Coronary artery (tissue), 2 donors: Measurements from ENCODE around the gene HMOX2.

Experiments used
- DNase-seq: peaks from one replicate; pipeline ENCODE4 v3.0.0-alpha.2; 2017; ENCODE audit warnings: low spot score
- H3K27ac ChIP-seq, 2 donors: fragments of 200-600 bp; sonication (generic); one replicate each; pipeline ENCODE4 v1.5.1; 2016 to 2019
- H3K4me3 ChIP-seq: fragments of 200-600 bp; sonication (generic); 2 replicates; pipeline ENCODE4 v1.5.1; 2016; ENCODE audit warnings: mild to moderate bottlenecking, moderate library complexity
- CTCF ChIP-seq: fragments of 200-600 bp; sonication (generic); IDR thresholded peaks from one replicate; pipeline ENCODE4 v1.5.1; 2019; ENCODE audit warnings: antibody characterized with exemption

Gene HMOX2

GRCh38 chr16:4534151-4534790 is 58.1 kb downstream of the HMOX2 start:
- peak overlapping the region in 1 of 2 donors; percentile 44 for H3K27ac ChIP-seq
- no peak overlapping the region for H3K4me3 ChIP-seq
- DNase-seq = no peak
- TF ChIP-seq CTCF = no peak

GRCh38 chr16:4535627-4536108 is 59.5 kb downstream of the HMOX2 start:
- no peak overlapping the region for H3K4me3 ChIP-seq
- no peak overlapping the region for H3K27ac ChIP-seq
- DNase-seq = no peak
- TF ChIP-seq CTCF = no peak

GRCh38 chr16:4536391-4537106 is 60.4 kb downstream of the HMOX2 start:
- no peak for TF ChIP-seq CTCF
- Histone ChIP-seq H3K4me3 (no peak overlapping the region), H3K27ac (peak overlapping the region in 1 of 2 donors; percentile 90)
- no peak for DNase-seq

- TF ChIP-seq CTCF = no peak
- DNase-seq = no peak
- Histone ChIP-seq H3K4me3 (peak overlapping the region; percentile 92), H3K27ac (peak overlapping the region; percentile 90 to 92)
These were observed 61.5 kb downstream of the HMOX2 start for GRCh38 chr16:4537376-4538343.

GRCh38 chr16:4538350-4539235 is 62.4 kb downstream of the HMOX2 start, which contains the start of gene CDIP1:
TSS of gene CDIP1 (minus strand) at chr16:4538773. CDS start at chr16:4514130, 24,643 bp downstream.
- Histone ChIP-seq H3K27ac (peak within 1 kb of the TSS; percentile 90 to 92), H3K4me3 (peak within 1 kb of the TSS; percentile 92)
- no peak for TF ChIP-seq CTCF
- DNase-seq = peak; percentile 98

GRCh38 chr16:4539716-4540284 is 63.6 kb downstream of the HMOX2 start:
- Histone ChIP-seq H3K27ac (no peak overlapping the region), H3K4me3 (no peak overlapping the region)
- no peak for TF ChIP-seq CTCF
- DNase-seq = no peak
